OCI-LY3 (cell line): ENCODE measurements around the gene ESR1.

ENCODE experiments used
- H2AFZ ChIP-seq: fragments of 200-600, 300-600 bp; shearing (Covaris generic); 2 replicates; pipeline ENCODE4 v1.6.0; 2014; ENCODE audit warnings: antibody characterized with exemption, low read depth, low read length
- H3K27ac ChIP-seq: fragments of 200-600, 300-600 bp; sonication (generic); 2 replicates; pipeline ENCODE4 v1.5.1; 2014; ENCODE audit warnings: mild to moderate bottlenecking, low read length, moderate library complexity, mixed read lengths
- H3K27me3 ChIP-seq: fragments of 200-600, 300-600 bp; sonication (generic); 2 replicates; pipeline ENCODE4 v1.6.1; 2014; ENCODE audit warnings: low read depth, low read length, mixed read lengths
- H3K36me3 ChIP-seq: fragments of 200-600, 300-600 bp; sonication (generic); replicated peaks from 2 replicates; pipeline ENCODE3; 2014; ENCODE audit warnings: low read depth, low read length, mixed read lengths
- H3K4me1 ChIP-seq: fragments of 300-600, 200-600 bp; sonication (generic); 2 replicates; pipeline ENCODE4 v1.6.1; 2014; ENCODE audit warnings: low read length, mixed read lengths
- H3K4me2 ChIP-seq: fragments of 200-600, 300-600 bp; sonication (generic); 2 replicates; pipeline ENCODE4 v1.6.1; 2014; ENCODE audit warnings: low read length, mixed read lengths
- H3K4me3 ChIP-seq: fragments of 300-600, 200-600 bp; sonication (generic); 2 replicates; pipeline ENCODE4 v1.5.1; 2014; ENCODE audit warnings: antibody characterized with exemption, mild to moderate bottlenecking, low read length, moderate library complexity
- H3K79me2 ChIP-seq: fragments of 300-600, 200-600 bp; shearing (Covaris generic); 2 replicates; pipeline ENCODE4 v1.6.1; 2014; ENCODE audit warnings: mild to moderate bottlenecking, low read length, mixed read lengths
- H3K9ac ChIP-seq: fragments of 300-600, 200-600 bp; shearing (Covaris generic); 2 replicates; pipeline ENCODE4 v1.6.0; 2014; ENCODE audit warnings: mild to moderate bottlenecking, low read length, moderate library complexity
- H3K9me3 ChIP-seq: fragments of 200-600, 300-600 bp; shearing (Covaris generic); 2 replicates; pipeline ENCODE4 v1.6.1; 2014; ENCODE audit warnings: low read length, mixed read lengths; ENCODE audit not compliant: insufficient read depth
- H4K20me1 ChIP-seq: fragments of 200-600, 300-600 bp; sonication (generic); 2 replicates; pipeline ENCODE4 v1.6.1; 2016; ENCODE audit warnings: low read length, mixed read lengths; ENCODE audit not compliant: insufficient read depth
- EZH2phosphoT487 ChIP-seq: fragments of 200-600 bp; shearing (Covaris generic); IDR thresholded peaks from 2 replicates; pipeline ENCODE4 v1.6.1; 2018; ENCODE audit warnings: antibody characterized with exemption, mixed run types, low read depth
- TF ChIP-seq, protein P1 (sequence below): fragments of 200-600, 300-600 bp; sonication (generic); IDR thresholded peaks from 2 replicates; pipeline ENCODE4 v1.5.1; 2014; ENCODE audit warnings: antibody characterized with exemption, low read length, low read depth

ESR1 gene

DNA sequence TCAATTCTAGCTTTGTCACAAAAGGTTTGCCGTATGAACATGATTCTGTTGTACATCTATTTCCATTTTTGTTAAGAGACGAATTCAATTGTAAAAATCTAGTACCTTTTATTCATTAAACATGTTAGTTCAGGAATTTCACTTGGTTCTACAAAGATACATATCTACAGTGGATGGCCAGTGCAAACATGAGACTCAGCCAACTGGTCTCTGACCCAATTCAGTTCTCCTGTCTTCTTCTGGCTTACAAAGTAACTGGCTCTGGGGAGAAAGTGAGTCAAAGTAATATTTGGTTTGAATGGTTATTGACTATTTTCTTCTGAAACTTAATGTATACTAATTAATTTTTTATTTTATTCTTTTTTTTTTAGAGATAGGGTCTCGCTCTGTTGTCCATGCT, 70.0 kb downstream of the ESR1 start:
- no peak overlapping the region for H3K4me3 ChIP-seq
- no peaks in the 10 kb centered on the region for H3K27me3 ChIP-seq
- H3K4me1 ChIP-seq = no peaks in the 10 kb centered on the region
- H4K20me1 ChIP-seq = no peaks in the 10 kb centered on the region
- no peak for TF ChIP-seq EZH2phosphoT487
- TF ChIP-seq, protein P1, sequence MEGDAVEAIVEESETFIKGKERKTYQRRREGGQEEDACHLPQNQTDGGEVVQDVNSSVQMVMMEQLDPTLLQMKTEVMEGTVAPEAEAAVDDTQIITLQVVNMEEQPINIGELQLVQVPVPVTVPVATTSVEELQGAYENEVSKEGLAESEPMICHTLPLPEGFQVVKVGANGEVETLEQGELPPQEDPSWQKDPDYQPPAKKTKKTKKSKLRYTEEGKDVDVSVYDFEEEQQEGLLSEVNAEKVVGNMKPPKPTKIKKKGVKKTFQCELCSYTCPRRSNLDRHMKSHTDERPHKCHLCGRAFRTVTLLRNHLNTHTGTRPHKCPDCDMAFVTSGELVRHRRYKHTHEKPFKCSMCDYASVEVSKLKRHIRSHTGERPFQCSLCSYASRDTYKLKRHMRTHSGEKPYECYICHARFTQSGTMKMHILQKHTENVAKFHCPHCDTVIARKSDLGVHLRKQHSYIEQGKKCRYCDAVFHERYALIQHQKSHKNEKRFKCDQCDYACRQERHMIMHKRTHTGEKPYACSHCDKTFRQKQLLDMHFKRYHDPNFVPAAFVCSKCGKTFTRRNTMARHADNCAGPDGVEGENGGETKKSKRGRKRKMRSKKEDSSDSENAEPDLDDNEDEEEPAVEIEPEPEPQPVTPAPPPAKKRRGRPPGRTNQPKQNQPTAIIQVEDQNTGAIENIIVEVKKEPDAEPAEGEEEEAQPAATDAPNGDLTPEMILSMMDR = no peak
- no peak overlapping the region for H3K27ac ChIP-seq
- H3K79me2 ChIP-seq = no peaks in the 10 kb centered on the region
- no peaks in the 10 kb centered on the region for H3K36me3 ChIP-seq
- H3K9me3 ChIP-seq = no peaks in the 10 kb centered on the region
- no peak overlapping the region for H3K9ac ChIP-seq
- no peak overlapping the region for H2AFZ ChIP-seq
- no peak overlapping the region for H3K4me2 ChIP-seq

DNA sequence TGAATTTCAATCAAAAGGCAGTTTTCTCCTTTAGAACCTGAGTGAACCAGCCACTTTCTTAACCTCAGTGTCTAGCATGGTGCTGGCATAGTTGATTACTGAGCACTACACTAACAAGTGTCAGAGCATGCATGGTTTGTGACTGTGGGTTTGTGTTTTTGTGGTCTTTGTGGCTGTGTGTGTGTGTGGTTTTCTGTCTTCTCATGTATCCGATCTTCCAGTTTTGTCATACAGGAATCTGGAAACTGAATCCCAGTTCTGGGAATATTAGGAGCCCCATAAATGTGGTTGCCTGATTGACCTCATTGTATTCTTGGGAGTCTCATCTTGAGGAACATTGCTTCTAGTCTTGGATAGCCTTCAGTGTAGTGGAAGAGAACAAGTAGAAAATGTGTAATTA, 73.7 kb downstream of the ESR1 start:
- H3K27ac ChIP-seq = no peak overlapping the region
- H3K4me3 ChIP-seq = no peak overlapping the region
- H3K4me2 ChIP-seq = no peak overlapping the region
- no peak for TF ChIP-seq EZH2phosphoT487
- TF ChIP-seq, protein P1 = no peak
- no peaks in the 10 kb centered on the region for H3K79me2 ChIP-seq
- H3K9me3 ChIP-seq = no peaks in the 10 kb centered on the region
- H4K20me1 ChIP-seq = no peaks in the 10 kb centered on the region
- no peaks in the 10 kb centered on the region for H3K27me3 ChIP-seq
- no peak overlapping the region for H3K9ac ChIP-seq
- H3K4me1 ChIP-seq = no peaks in the 10 kb centered on the region
- H2AFZ ChIP-seq = no peak overlapping the region
- H3K36me3 ChIP-seq = no peaks in the 10 kb centered on the region

DNA sequence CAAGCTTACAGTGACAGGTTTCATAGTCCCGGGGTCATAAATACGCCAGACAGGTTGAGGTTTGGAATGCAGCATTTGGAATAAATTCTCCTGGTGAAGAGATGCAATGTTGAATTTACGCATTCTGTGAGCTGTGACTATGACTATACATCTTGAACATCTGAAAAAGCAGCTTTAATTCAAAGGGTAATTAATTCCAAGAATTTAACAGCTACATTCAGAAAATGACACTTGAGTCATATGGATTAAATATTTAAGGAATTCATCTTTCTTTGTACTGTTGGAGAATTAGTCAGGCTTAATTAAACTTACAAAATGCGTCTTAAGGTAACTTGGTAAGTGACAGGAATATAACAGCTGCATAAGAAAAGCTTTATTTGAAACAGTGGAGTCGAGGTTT, 74.7 kb downstream of the ESR1 start:
- no peaks in the 10 kb centered on the region for H3K79me2 ChIP-seq
- H3K36me3 ChIP-seq = no peaks in the 10 kb centered on the region
- TF ChIP-seq, protein P1 = no peak
- no peak for TF ChIP-seq EZH2phosphoT487
- no peaks in the 10 kb centered on the region for H4K20me1 ChIP-seq
- H3K9ac ChIP-seq = no peak overlapping the region
- no peaks in the 10 kb centered on the region for H3K9me3 ChIP-seq
- no peak overlapping the region for H3K4me3 ChIP-seq
- H3K4me1 ChIP-seq = no peaks in the 10 kb centered on the region
- no peak overlapping the region for H2AFZ ChIP-seq
- no peak overlapping the region for H3K4me2 ChIP-seq
- H3K27ac ChIP-seq = no peak overlapping the region
- H3K27me3 ChIP-seq = no peaks in the 10 kb centered on the region

DNA sequence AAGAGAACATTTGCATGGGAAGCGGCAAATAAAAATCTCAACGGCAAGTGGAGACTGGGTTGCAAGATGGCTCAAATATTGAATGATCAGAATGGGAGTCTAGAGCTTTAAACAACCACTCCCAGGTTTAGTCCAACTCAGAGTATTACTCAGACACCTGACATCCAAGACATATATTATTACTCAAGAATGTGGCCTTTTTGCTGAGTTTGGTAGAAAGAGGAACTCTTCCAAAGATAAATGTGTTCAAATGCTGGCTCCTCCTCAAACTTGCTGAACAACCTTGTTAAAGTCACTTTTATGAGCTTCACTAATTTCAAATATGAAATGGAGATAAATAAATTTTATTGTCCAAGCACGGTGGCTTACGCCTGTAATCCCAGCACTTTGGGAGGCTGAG, 77.8 kb downstream of the ESR1 start:
- no peaks in the 10 kb centered on the region for H3K9me3 ChIP-seq
- no peaks in the 10 kb centered on the region for H3K36me3 ChIP-seq
- no peak overlapping the region for H2AFZ ChIP-seq
- no peak overlapping the region for H3K27ac ChIP-seq
- no peak overlapping the region for H3K4me2 ChIP-seq
- no peak overlapping the region for H3K4me3 ChIP-seq
- no peaks in the 10 kb centered on the region for H3K27me3 ChIP-seq
- no peak for TF ChIP-seq EZH2phosphoT487
- TF ChIP-seq, protein P1 = no peak
- no peaks in the 10 kb centered on the region for H3K79me2 ChIP-seq
- no peak overlapping the region for H3K9ac ChIP-seq
- no peaks in the 10 kb centered on the region for H4K20me1 ChIP-seq
- no peaks in the 10 kb centered on the region for H3K4me1 ChIP-seq
